MM.1S (cell line): ENCODE results near the gene SPI1.

Experiments
- DNase-seq: peaks from one replicate; pipeline ENCODE4 v3.0.0-alpha.2; 2015
- H2AFZ ChIP-seq: fragments of 300-600 bp; sonication (generic); 2 replicates; pipeline ENCODE4 v1.6.0; 2016; ENCODE audit warnings: antibody characterized with exemption, low read length
- H3F3A ChIP-seq: fragments of 300-600 bp; sonication (generic); 2 replicates; pipeline ENCODE4 v1.6.1; 2016; ENCODE audit warnings: mild to moderate bottlenecking, antibody characterized with exemption, low read length, moderate library complexity, mixed read lengths; ENCODE audit not compliant: insufficient read depth
- H3K27ac ChIP-seq: fragments of 300-600 bp; sonication (generic); 2 replicates; pipeline ENCODE4 v1.5.1; 2016; ENCODE audit warnings: mild to moderate bottlenecking, low read length
- H3K27me3 ChIP-seq: fragments of 300-600 bp; sonication (generic); replicated peaks from 2 replicates; pipeline ENCODE4 v1.6.0; 2016; ENCODE audit warnings: low read length; ENCODE audit not compliant: insufficient read depth
- H3K36me3 ChIP-seq: fragments of 300-600 bp; sonication (generic); replicated peaks from 2 replicates; pipeline ENCODE4 v1.6.1; 2016; ENCODE audit warnings: mild to moderate bottlenecking, low read length, mixed read lengths; ENCODE audit not compliant: insufficient read depth
- H3K4me1 ChIP-seq: fragments of 300-600 bp; sonication (generic); 2 replicates; pipeline ENCODE4 v1.6.1; 2016; ENCODE audit warnings: low read length, mixed read lengths
- H3K4me2 ChIP-seq: fragments of 300-600 bp; sonication (generic); 2 replicates; pipeline ENCODE4 v1.6.0; 2016; ENCODE audit warnings: low read depth, low read length
- H3K4me3 ChIP-seq: fragments of 300-600 bp; sonication (generic); 2 replicates; pipeline ENCODE4 v1.5.1; 2016; ENCODE audit warnings: low read length, mixed read lengths
- H3K79me2 ChIP-seq: fragments of 300-600 bp; sonication (generic); 2 replicates; pipeline ENCODE4 v1.6.1; 2016; ENCODE audit warnings: mixed run types, low read length, mixed read lengths
- H3K9ac ChIP-seq: fragments of 300-600 bp; sonication (generic); 2 replicates; pipeline ENCODE4 v1.6.1; 2016; ENCODE audit warnings: low read length, mixed read lengths
- H3K9me2 ChIP-seq: fragments of 300-600 bp; sonication (generic); replicated peaks from 2 replicates; pipeline ENCODE4 v1.6.1; 2016; ENCODE audit warnings: mild to moderate bottlenecking, low read length, mixed read lengths; ENCODE audit not compliant: insufficient read depth
- H3K9me3 ChIP-seq: fragments of 300-600 bp; sonication (generic); replicated peaks from 2 replicates; pipeline ENCODE4 v1.6.1; 2016; ENCODE audit warnings: mild to moderate bottlenecking, low read length, mixed read lengths; ENCODE audit not compliant: insufficient read depth
- H4K20me1 ChIP-seq: fragments of 300-600 bp; sonication (generic); 2 replicates; pipeline ENCODE4 v1.6.1; 2016; ENCODE audit warnings: mild to moderate bottlenecking, low read length, moderate library complexity, mixed read lengths; ENCODE audit not compliant: insufficient read depth
- CTCF ChIP-seq: fragments of 300-600 bp; sonication (generic); IDR thresholded peaks from 2 replicates; pipeline ENCODE4 v1.5.1; 2016; ENCODE audit warnings: antibody characterized with exemption, low read length, mixed read lengths
- EZH2 ChIP-seq: fragments of 300-600 bp; sonication (generic); optimal IDR thresholded peaks from 2 replicates; pipeline ENCODE3; 2017; ENCODE audit warnings: low read depth, mild to moderate bottlenecking, antibody characterized with exemption, low read length, mixed read lengths
- EZH2phosphoT487 ChIP-seq: fragments of 300-600 bp; sonication (generic); IDR thresholded peaks from 2 replicates; pipeline ENCODE4 v1.6.1; 2018; ENCODE audit warnings: antibody characterized with exemption, low read length

The SPI1 gene

GRCh38 chr11:47359162-47359561 lies 19.2 kb downstream of the SPI1 start:
- H3K27me3 ChIP-seq, result no peaks in the 10 kb centered on the region
- H3K4me3 ChIP-seq, result no peak overlapping the region
- no peak overlapping the region for H3K9ac ChIP-seq
- no peak for TF ChIP-seq EZH2phosphoT487
- TF ChIP-seq EZH2, result no peak
- TF ChIP-seq CTCF, result no peak
- H3K9me2 ChIP-seq, result no peaks in the 10 kb centered on the region
- no peaks in the 10 kb centered on the region for H3K79me2 ChIP-seq
- H4K20me1 ChIP-seq, result no peaks in the 10 kb centered on the region
- no peaks in the 10 kb centered on the region for H3K36me3 ChIP-seq
- no peaks in the 10 kb centered on the region for H3K9me3 ChIP-seq
- no peak for DNase-seq
- no peaks in the 10 kb centered on the region for H3F3A ChIP-seq
- H3K27ac ChIP-seq, result no peak overlapping the region
- H3K4me1 ChIP-seq, result no peaks in the 10 kb centered on the region
- no peak overlapping the region for H3K4me2 ChIP-seq
- H2AFZ ChIP-seq, result no peak overlapping the region

- no peak overlapping the region for H3K9ac ChIP-seq
- no peaks in the 10 kb centered on the region for H3F3A ChIP-seq
- H3K36me3 ChIP-seq, result no peaks in the 10 kb centered on the region
- H3K79me2 ChIP-seq, result no peaks in the 10 kb centered on the region
- no peak overlapping the region for H3K4me3 ChIP-seq
- H3K9me2 ChIP-seq, result no peaks in the 10 kb centered on the region
- no peak for TF ChIP-seq EZH2
- TF ChIP-seq EZH2phosphoT487, result no peak
- TF ChIP-seq CTCF, result no peak
- H3K9me3 ChIP-seq, result no peaks in the 10 kb centered on the region
- H3K27me3 ChIP-seq, result no peaks in the 10 kb centered on the region
- H3K4me2 ChIP-seq, result no peak overlapping the region
- H3K27ac ChIP-seq, result no peak overlapping the region
- no peaks in the 10 kb centered on the region for H4K20me1 ChIP-seq
- DNase-seq, result no peak
- H2AFZ ChIP-seq, result no peak overlapping the region
- H3K4me1 ChIP-seq, result no peaks in the 10 kb centered on the region
Measured at GRCh38 chr11:47358731-47359051, 19.7 kb downstream of the SPI1 start.

- Histone ChIP-seq H3K9me3 (no peaks in the 10 kb centered on the region), H3K27ac (no peak overlapping the region), H3K9me2 (no peaks in the 10 kb centered on the region), H3K4me1 (no peaks in the 10 kb centered on the region), H3K27me3 (no peaks in the 10 kb centered on the region), H3K36me3 (no peaks in the 10 kb centered on the region), H3K9ac (no peak overlapping the region), H3K4me3 (no peak overlapping the region), H3K79me2 (no peaks in the 10 kb centered on the region), H2AFZ (no peak overlapping the region), H3K4me2 (no peak overlapping the region), H3F3A (no peaks in the 10 kb centered on the region), H4K20me1 (no peaks in the 10 kb centered on the region)
- no peak for DNase-seq
- TF ChIP-seq CTCF, result no peak
- no peak for TF ChIP-seq EZH2phosphoT487
- TF ChIP-seq EZH2, result no peak
Measured at GRCh38 chr11:47357985-47358730, 20.2 kb downstream of the SPI1 start.
